Stimulated activated CD8-positive, alpha-beta memory T cell treated with anti-CD3 and anti-CD28 coated beads, Interleukin-7, amount 100 ng/mL, for 4 hours (primary cell): ENCODE measurements around the gene ZFP3.
"Not testable (repeated sequence)": the region's sequence is repeated elsewhere in the genome, so short reads cannot be mapped to it uniquely, and the experiment has no call there.

Experiments used
- DNase-seq, 2 donors: peaks; one replicate each; pipeline ENCODE4 v3.0.0-alpha.2; 2020; ENCODE audit warnings: low read depth in 2 of 2

ZFP3 gene

DNA sequence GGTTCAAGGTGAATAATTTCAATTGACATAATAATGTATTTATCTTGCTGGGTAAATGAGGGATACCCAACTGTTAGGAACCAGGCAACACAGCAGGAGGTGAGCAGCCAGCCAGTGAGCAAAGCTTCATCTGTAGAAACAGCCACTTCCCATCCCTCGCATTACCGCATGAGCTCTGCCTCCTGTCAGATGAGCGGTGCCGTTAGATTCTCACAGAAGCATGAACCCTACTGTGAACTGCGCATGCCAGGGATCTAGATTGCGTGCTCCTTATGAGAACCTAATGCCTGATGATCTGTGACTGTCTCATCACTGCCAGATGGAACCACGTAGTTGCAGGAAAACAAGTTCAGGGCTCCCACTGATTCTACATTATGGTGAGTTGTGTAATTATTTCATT is 46.6 kb downstream of the ZFP3 start:
- DNase-seq, result not testable (repeated sequence)

DNA sequence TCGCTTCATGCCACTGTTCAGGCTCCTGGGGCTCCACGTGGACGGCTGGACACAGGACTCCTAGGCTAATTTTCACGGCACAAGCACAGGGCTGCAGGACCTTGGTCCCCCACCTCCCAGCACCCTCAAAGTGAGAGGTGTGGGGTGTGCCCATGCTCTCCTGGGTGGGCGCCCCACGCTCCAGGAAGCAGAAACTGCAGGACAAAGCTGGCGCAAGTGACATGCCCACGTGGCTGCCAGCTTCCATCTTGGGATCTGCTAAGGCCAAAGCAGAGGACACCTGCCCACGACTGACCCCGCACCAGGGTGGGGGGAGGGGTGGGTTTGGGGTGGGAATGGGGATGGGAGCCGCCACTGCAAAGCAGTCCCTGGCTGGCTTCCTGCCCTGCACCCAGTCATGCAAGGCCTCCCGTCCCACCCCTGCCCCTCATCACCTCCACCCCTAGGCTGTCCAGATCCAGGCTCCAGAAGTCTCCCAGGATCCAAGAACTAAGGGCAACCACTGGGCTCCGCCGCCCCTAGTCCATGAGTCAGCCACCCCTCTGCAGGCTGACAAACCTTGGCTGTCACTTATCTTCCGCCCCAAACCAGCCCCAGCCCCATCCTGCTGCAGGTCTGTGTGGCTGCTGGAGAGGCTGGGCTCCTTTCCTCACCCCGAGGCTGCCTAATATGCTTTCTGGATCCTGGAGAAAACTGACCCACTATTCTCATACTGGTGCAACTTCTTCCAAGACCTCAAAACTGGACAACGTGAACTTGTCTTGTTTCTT is 48.6 kb downstream of the ZFP3 start:
- no peak for DNase-seq

DNA sequence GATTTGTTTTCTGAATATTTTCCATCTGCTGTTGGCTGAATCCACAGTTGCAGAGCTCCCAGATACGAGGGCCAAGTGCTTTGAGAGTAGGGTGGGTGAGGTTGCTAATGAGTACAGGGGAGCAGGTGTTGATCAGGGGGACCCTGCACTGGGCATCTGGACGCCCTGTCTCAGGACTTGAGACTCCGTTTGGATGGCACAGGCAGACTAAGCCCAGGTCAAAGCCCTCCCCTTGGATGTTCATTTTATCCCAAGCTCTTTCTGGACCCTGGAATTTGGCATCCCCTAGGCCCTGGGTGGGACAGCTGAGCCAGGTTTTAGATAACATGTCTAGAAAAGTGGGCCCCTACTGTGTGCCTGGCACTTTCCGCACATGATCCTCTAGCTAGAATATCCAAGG is 49.6 kb downstream of the ZFP3 start:
- DNase-seq, result no peak

DNA sequence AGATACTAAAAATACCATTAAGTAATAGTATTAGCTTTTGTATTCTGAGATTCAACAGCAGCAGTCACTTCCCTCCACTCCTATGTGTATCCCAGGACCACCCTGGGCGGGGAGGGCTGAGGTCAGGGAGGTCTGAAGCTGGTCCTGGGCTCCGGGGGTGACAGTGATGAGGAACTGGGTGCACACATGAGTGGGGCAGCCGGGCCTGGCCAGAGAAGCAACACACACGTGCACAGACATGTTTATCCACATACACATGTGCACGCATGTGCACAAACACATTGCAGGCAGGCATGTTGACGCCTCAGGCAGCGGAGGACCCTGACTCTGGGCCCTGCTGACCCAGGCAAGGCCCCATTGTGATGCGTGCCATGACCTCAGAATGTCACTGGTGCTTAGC is 50.1 kb downstream of the ZFP3 start:
- DNase-seq, result not testable (repeated sequence)

DNA sequence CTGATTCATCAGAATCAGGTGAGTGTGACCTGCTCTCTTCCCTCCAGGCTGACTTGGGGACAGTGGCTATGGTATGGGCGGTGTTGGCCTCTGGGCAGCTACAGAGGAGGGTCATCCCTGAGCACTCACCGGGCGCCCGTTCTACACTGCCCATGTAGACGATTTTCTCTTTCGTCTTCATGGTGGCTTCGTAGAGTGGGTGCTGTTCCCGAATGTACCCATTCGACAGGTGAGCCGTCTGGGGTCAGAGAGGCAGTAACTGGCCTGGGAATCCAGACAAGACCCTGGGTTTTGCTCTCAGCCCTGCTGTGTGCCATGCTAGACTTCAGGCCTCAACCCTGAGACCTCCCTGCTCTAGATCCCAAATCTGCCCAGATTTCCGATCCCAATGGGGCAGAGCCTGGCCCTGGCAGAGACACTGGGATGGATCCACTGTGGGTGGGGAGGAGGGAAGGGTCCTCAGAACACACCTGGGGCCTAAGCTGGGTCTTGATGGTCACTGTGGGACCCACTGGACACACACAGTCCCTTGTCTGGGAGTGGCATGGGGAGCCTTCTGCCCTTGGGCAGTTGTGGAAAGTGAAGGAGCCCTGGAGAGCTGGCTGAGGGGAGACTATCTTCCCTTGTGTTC is 50.8 kb downstream of the ZFP3 start:
- DNase-seq, result no peak

DNA sequence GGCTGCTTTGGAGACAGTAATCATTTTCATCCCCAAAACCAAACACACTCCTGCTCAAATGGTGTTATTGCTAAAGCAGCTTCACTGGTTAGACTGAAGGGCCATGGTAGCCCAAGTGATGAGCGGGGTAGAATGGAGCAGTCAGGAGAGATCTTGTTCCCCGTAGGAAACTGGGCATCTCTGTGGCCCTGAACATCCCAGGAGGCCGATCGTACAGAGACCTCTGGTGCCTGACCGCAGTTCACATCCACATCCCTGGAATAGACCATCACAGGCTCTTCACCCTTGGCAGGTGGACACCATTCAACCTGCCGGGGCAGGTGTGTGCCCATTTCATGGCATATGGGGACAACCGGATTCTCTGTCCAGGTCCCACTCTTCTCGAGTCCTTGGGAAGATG is 51.5 kb downstream of the ZFP3 start:
- not testable (repeated sequence) for DNase-seq

DNA sequence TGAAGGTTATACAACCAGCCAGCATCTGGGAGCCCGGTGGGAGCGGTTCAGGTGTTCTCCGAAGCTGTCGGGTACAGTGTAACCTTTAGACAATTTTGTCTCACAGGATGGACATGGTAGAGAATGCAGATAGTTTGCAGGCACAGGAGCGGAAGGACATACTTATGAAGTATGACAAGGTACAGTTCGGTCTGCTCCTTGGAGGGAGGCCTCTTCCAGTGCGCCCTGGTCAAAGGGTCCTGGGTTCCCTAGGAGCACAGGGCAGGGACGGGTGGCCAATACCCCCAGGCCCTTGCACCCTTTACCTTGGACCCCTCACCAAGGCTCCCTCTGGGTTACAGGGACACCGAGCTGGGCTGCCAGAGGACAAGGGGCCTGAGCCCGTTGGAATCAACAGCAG is 52.0 kb downstream of the ZFP3 start:
- DNase-seq, result not testable (repeated sequence)

DNA sequence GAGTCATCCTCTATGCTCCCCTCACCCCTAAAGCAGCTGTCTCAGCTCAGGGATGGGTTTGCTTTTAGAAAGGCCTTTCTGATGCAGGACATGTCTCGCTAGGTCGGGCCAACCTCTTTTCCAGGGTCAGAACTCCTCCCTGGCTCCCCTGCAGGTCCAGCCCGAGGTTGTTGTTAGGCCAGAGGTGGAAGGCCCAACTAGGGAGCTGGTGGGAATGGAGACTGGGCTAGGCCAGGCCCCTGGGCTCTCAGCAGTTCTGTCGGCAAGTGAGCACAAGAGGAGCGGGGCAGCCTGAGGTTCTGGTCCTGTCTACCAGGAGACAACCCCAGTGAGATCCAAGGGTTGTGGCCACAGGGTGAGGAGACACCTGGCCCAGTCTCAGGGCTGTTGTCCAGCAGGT is 52.4 kb downstream of the ZFP3 start:
- DNase-seq, result not testable (repeated sequence)

DNA sequence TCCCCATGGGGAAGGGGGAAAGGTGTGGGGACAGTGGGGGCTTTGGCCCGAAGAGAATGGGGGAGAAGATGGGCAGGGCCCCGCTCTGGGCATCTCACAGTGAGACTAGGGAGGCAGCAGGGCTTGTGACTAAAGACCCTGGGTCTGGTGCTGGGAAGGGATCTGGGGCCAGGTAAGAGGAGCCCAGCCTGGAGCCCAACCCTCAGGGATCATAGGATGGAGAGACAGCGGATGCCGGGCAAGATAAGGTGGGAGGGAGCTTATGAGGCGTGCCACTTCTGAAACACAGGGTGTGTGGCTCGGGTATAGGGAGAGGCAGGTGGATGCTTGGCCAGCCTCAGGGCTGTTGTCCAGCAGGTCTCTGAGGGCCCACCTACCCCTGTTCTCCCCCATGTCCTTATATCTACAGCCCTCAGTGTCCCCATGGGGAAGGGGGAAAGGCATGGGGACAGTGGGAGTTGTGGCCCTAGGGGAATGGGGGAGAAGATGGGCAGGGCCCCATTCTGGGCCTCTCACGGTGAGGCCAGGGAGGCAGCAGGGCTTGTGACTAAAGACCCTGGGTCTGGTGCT is 53.0 kb downstream of the ZFP3 start:
- no peak for DNase-seq

DNA sequence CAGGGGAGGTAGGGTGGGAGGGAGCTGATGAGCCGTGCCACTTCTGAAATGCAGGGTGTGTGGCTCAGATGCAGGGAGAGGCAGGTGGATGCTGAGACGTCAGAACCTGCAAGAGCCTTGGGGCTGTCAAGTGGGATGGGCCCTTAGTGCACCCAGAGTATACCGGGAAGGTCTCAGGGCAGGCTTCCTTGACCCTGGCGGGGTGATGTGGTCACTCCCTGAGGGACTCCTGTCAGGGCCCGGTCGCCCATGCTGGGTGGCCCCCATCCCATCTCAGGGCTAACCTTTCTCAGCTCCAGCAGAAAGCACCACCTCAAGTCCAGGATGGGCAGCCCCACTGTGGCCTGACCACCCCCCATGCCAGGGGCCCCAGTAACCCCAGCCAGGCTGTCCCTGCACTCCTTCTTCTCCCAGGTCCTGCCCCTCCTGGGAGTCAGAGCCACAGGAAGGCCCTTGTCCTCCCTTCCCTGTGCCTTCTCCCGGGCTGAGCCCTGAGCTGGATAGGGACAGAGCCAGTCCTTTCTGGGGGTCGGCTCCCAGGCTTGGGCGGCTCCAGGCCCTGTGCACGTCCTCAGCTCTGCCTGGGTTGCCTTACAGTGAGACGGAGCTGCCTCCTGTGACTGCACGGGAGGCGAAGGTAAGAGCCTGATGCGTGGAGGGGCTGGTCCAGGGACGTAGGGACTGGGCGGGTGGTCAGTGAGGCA is 53.7 kb downstream of the ZFP3 start:
- not testable (repeated sequence) for DNase-seq

DNA sequence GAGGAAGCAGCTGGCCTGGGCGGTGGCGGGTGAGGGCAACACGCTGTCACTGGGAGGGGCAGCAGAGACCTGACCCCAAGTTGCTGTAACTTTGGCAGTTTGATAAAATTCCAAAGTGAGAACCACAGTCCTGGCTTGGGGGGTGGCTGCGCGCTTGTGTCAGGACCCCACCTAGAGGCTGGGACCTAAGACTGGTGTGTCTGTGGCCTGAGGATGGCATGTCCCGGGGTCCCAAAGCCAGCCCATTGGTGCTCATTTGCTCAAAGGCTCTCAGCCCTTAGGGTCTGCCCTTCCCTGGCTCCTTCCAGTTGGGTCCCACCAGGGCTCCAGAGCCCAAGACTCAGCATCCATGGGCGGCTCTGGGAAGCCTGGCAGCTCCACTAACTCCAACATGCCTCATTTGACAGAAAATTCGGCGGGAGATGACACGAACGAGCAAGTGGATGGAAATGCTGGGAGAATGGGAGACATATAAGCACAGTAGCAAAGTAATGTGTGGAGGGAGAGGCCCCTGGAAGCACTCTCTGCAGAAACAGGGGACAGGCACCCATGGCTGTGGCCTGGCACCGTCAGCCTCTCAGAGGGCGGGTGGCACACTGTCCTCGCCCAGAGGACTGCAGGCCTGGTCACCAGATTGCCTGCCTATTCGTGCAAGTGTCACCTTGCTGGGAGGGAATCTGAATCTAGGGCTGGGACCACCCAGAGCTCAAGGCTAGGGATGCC is 54.4 kb downstream of the ZFP3 start:
- DNase-seq, result not testable (repeated sequence)

DNA sequence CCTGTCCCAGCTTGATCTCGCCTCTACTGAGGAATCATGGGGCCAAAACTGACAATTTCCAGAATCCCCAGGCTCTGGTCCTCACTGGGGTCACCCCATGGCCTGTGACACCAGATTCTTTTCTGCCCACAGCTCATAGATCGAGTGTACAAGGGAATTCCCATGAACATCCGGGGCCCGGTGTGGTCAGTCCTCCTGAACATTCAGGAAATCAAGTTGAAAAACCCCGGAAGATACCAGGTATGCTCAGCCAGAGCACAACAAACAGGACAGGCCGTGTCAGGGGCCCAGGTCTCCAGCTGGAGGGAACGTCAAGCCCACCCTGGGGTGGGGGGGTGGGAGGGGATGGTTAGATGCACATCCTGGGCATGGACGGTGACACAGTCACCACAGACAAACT is 55.0 kb downstream of the ZFP3 start:
- DNase-seq, result no peak

DNA sequence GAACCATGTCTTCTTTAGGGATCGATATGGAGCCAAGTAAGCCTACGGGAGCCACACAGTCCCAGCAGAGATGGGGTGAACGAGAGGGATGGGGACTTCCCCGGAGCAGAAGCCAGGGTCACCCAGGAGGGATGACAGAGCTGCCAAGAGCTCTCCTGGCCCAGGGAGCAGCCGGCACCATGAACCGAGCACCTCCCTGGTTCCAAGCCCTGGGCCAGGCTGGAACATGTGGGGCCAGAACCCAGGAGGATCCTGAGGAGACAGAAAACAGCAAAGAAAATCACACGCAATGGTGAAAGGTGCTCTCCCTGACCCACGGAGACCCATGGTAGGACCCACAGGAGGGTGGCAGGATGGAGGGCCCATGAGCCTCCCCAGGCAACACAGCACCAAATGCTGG is 55.7 kb downstream of the ZFP3 start:
- DNase-seq, result not testable (repeated sequence)

DNA sequence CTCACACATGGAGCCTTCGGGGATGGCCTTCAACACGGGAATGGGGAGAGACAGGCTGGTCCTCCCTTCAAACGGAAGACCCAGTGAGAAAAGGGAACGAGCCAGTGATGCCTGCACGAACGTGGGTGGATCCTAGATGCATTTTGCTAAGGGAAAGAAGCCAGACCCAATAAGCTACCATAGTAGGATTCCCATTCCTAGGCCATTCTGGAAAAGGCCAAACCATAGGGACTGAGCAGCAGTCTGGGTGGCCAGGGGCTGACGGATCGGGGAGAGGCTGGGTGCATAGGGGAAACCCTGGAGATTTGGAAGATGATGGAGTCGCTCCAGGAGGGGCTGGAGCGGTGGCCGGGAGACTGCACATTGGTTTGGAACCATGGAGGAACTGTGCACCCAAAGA is 56.3 kb downstream of the ZFP3 start:
- DNase-seq, result not testable (repeated sequence)

DNA sequence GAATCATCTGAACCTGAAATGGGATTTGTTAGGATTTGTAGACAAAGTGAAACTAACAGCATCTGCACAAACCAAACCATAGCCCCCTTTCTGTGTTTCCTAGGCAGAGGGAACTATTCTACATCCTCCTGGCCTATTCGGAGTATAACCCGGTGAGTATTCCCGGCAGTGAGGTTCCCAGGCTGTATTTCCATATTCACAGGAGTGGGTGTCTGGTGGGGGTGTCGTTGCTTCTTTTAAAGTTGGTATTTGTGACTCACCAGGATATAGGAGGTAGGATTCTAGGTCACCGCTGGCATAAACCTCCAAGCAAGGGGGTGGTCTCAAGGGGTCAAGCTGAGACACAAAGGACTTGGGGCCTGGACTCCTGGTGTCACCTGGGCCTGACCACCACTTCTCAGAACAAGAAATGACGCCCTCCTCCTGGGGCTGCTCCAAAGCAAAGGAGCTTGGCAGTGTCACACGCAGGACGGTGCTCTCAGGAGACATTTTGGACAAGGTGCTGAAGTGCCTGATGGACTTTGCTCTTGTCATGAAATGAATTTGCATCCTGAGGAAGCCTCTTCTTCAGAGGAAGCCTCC is 57.0 kb downstream of the ZFP3 start:
- not testable (repeated sequence) for DNase-seq

DNA sequence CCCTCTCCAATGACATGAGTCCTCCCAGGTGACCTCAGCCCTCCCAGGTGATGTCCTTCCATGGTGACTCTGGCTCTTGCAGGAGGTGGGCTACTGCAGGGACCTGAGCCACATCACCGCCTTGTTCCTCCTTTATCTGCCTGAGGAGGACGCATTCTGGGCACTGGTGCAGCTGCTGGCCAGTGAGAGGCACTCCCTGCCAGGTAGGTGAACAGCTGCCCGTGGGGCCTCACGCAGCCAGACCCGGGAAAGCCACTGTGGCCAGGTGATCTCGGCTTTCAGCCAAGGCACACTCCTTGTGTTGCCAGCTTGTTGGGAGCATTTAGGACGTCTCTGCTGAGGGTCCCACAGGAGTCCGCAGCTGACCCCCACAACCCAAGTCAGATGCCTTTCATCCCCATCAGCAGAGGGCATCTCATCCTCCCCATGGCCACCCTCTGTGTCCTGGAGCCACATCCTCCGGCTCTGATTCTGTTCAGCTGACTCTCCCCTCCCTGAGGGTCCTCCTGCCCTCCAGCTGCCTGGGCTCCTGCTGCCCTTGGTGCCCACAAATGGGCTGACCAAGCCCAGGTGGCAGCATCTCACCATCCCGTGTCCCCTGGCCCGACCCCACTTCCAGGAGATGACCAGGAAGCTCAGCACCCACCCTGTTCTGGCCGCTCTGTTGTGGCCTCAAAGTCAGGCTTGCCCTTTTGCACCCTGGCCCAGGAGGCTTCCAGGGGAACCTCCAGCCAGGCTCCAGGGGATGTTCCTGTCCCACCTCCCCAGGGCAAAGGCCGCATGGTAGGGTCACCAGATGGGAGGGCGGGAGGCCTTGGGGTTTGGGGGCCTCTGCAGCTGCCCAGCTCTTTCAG is 57.7 kb downstream of the ZFP3 start:
- DNase-seq, result no peak

DNA sequence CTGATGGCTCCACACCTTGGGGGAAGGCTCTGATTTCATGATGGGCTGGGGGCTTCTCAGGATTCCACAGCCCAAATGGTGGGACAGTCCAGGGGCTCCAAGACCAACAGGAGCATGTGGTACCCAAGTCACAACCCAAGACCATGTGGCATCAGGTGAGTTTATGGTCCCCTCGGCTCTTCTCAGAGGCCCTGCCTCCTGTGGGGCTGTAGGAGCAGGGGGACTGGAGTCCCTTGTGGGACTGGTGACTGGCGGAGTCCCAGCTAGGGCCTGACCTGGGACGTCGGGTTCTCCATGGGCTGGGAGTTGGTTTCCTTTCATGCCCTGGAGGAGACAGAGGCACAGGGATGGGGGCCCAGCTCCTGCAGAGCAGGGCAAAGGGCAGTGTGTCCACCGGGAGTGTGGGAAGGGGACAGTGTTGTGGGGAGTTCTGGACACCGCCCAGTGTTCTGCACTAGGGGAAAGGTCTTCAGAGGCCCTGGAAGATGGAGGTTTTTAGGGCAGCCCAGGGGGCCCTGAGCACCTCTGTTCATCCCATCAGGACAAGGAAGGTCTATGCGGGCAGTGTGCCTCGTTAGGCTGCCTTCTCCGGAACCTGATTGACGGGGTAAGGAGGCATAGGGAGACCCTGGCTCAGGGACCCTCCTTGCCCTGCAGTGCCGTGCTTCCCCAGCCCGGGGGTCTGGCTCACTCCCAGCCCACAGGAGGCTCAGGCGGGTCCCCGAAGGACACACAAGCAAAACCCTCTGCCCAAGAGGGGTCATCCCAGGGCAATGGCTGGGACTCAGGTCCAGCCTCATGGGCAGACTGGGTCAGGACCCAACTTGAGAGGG is 58.5 kb downstream of the ZFP3 start:
- not testable (repeated sequence) for DNase-seq

DNA sequence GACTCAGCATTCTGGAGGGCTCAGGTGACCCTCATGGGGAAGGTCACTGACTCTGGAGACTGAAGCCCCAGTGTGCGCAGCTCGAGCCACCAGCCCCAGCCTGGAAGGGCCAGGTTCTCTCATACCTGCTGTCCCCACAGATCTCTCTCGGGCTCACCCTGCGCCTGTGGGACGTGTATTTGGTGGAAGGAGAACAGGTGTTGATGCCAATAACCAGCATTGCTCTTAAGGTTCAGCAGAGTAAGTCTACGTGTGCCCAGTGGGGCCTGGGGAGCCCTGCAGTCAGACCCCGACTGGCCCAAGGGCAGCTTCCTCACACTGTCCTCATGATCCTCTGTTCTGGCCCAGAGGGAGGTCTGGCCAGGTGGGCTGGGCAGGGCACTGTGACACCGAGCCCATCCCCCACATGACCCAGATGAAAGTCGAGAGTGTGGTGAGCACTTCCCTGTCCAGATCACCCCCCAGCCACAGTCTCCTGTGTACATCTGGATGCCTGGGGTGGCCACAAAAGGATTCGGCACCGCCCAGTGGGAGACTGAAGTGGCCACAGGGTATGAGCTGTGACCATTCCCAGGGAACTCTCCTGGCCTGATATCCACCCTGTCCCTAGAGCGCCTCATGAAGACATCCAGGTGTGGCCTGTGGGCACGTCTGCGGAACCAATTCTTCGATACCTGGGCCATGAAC is 59.4 kb downstream of the ZFP3 start:
- not testable (repeated sequence) for DNase-seq

DNA sequence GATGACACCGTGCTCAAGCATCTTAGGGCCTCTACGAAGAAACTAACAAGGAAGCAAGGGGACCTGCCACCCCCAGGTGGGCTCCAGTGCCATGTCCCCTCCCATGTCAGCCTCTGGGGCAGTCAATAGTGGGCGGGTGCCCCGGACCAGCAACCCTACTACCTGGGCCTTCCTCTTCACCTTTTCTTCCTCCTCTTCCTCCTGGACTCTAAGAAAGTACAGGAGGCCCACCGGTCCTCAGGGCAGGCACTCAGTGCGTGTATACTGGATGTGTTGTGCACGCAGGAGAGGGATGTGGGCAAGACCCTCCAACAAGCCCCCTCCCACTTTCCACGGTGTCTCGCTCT is 59.9 kb downstream of the ZFP3 start:
- DNase-seq, result not testable (repeated sequence)
